Vagina (tissue), 2 donors: ENCODE measurements around the gene WDR12.

ENCODE experiments used
- CTCF ChIP-seq, 3 experiments: fragments of 450-650 bp in 2 of 3; fragments of 200-600 bp in 1 of 3; sonication (generic) in 1 of 3; IDR thresholded peaks; one replicate each; pipeline ENCODE4 v1.5.1; 2017 to 2019; ENCODE audit warnings: antibody characterized with exemption in 3 of 3, mild to moderate bottlenecking in 2 of 3, moderate library complexity in 2 of 3
- POLR2A ChIP-seq, 2 donors: fragments of 450-650 bp; IDR thresholded peaks; one replicate each; pipeline ENCODE4 v1.6.1; 2017; ENCODE audit warnings: antibody characterized with exemption in 2 of 2, mild to moderate bottlenecking in 2 of 2, moderate library complexity in 2 of 2
- POLR2AphosphoS5 ChIP-seq, 2 donors: sonication (generic); formaldehyde crosslinking; IDR thresholded peaks; one replicate each; pipeline ENCODE4 v1.9.0; 2017; ENCODE audit warnings: antibody characterized with exemption in 2 of 2, mild to moderate bottlenecking in 2 of 2, low read depth in 1 of 2; ENCODE audit not compliant: insufficient read depth in 1 of 2

GRCh38 chr2:202934456-202934855 is 23.0 kb upstream of the WDR12 start:
- TF ChIP-seq CTCF (IDR thresholded peaks at IDR 0.05): no peak
- no peak for TF ChIP-seq POLR2A (IDR thresholded peaks at IDR 0.05)
- no peak for TF ChIP-seq POLR2AphosphoS5 (IDR thresholded peaks at IDR 0.05; ENCODE audit: insufficient read depth in 1 of 2, low read depth in 1 of 2)
